GM18499 (cell line): ENCODE results near the gene MAVS.
"Not testable (repeated sequence)": the region's sequence is repeated elsewhere in the genome, so short reads cannot be mapped to it uniquely, and the experiment has no call there.

ENCODE experiments used
- ATAC-seq: cut with Tn5 transposase; IDR thresholded peaks from one replicate; pipeline ENCODE4 v1.9.1; 2021; ENCODE audit warnings: moderate number of reproducible peaks; ENCODE audit not compliant: insufficient read depth, unreplicated experiment

The MAVS gene

DNA sequence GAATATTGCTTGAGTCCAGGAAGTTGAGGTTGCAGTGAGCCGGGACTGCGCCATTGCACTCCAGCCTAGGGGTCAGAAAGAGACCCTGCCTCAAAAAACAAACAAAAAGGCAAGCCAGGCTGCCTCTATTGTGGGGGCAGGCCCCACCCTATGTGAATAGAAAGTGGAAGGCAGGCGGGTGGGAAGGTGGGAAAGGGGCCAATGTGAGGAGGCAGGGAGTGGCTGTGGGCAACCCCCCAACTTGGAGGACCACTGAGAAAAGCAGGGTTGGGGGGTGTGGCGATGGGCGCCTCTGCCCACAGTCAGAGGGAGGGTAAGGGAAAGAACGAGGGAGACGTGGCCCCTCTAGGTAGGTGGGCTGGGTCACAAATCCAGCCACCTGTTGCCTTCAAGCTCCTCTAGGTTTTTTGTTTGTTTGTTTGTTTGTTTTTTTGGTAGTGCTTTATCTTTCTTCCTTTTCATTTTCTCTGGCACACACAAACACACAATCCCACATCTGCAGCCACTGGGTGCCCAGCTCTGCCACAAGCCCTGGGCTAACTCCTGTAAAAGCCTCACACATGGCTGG is 31.6 kb upstream of the MAVS start:
- ATAC-seq: no peak

DNA sequence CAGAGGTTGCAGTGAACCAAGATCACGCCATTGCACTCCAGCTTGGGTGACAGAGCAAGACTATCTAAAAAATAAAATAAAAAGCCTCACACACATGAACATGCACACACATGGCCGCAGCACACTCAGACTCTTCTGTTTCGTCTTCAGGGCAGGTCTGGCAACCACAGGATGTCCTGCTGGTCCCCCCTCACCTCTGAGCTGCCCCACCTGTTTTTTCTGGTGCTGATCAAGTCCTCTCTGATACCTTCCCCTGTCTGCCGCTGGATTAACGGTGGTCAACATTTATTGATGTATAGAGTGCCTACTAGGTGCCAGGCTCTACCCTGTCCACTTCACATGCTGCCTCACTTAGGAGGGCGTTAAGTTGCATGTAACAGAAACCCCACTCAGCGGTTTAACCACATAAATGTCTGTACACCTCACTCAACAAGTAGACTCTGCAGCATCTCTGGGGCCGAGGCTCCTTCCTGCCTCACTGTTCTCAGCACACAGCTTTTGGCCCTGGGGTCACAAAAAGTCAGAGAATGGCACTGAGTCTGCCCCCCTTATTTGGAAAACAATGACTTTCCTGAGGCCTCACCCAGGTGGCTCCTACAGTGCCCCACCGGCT is 30.8 kb upstream of the MAVS start:
- no peak for ATAC-seq

- no peak for ATAC-seq
Observed at GRCh38 chr20:3818155-3819151, 28.2 kb upstream of the MAVS start.

DNA sequence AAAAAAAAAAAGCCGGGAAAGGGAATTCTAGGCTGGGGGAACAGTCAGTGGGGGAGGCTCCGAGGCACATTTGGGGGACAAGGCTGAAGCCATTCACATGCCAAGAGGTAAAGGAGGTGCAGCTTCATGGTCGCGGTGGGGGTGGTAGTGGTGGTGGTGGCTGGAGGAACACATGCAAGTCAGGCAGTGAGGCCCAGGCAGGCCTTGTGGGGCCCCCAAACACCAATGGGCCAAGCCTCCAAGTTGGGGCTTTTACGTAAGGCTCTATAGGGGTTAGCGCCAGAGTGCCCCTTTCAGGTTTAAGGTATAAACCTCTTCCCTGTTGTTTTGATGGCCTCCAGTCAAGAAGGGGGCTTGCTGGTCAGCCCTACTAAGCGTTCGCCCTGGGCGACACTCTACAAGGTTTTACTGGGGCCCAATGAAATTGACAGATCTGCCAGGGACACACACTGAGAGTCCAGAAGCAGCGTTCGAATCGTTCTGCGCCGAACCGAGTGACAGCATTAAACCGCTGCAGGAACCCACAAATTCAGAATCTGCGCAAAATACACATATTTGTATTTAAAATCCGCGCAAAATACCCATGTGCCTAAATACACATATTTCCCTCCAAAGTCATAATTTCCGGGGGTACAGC is 27.1 kb upstream of the MAVS start:
- no peak for ATAC-seq

DNA sequence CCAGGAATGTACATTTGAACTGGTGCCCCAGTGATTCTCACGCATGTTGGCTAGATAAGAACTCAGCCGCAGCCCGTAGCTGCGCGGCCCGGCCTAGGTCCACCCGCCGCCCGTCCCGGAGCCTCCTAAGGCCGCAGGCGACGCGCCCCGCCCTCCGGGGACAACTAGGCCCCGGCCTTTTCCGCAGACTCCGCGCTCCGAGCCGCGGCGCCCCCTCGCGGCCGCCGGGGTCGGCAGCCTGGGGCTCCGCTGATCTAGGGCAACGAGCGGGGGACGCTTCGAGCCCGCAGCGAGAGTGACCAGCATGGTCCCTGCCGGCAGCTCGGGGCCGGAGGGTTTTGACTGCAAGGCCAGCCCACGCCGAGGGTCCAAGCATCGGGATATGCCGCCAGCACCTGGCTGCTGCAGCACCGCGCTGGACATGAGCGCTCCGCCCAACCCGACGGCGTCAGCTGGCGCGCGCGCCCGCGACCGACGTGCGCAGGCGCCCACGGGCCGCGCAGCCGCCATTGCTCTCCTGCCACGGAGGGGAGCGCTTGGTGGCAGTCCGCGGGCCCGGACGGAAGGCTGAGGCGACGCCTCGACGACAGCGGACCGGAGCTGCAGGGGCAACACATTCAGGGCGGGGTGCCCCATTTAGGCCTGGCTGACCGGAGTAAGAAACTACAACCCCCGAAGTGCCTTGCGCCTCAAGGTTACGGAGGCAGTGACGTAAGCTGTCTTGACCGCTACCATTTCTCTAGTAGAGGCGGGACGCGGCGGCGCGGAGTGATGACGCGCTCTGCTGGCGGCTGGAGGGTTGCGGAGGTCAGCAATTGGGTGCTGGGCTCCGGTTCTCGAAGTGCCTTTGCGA is 26.4 kb upstream of the MAVS start, which contains the start of gene AP5S1:
Gene AP5S1, plus strand, starts transcription at position 500 of the 853 bp plus-strand sequence. CDS start 1,571 bp downstream, outside the sequence.
- peak; percentile 61 for ATAC-seq

GRCh38 chr20:3820901-3821727 is 25.5 kb upstream of the MAVS start:
- no peak for ATAC-seq

DNA sequence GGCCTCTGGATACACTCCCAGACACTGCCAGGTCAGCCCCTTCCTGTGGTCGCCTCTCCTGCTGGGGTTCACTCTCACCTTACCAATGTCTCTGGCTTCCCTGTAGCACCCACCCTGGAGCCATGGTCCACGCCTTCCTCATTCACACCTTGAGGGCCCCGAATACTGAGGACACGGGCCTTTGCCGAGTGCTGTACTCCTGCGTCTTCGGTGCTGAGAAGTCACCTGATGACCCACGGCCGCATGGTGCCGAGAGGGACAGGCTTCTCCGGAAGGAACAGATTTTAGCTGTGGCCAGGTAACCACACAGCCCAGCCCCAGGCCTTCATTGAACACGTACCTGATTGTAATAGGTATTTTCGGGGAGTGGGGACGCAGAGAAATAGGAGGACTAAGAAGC is 24.6 kb upstream of the MAVS start:
- ATAC-seq: no peak

DNA sequence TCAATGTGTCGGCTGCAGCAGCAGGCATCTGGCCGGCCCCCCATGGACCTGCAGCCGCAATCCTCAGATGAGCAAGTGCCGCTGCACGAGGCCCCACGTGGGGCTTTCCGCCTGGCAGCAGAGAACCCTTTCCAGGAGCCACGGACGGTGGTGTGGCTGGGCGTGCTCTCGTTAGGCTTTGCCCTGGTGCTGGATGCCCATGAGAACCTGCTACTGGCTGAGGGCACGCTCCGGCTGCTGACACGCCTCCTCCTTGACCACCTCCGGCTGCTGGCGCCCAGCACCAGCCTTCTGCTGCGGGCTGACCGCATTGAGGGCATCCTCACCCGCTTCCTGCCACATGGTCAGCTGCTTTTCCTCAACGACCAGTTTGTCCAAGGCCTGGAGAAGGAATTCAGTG is 22.8 kb upstream of the MAVS start:
- no peak for ATAC-seq

GRCh38 chr20:3825526-3825925 is 21.1 kb upstream of the MAVS start:
- ATAC-seq: no peak

DNA sequence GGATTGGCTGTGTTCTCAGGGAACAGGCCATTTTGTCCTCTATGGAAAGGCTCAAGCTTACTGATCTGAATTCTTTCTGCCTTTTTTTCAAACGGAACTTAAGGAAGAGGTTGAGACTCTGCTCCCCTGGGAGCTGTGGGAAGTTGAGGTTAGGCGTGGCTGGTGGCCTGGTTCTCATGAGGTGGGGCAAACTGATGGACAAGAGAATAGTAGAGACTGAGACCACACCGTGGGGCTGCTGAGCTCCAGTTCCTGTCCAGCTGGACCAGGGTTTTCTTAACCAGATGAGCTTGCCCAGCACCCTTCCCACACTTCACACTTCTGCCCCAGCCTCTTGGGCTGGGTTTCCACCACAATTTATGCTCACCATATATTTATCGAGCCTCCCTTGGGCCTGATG is 20.2 kb upstream of the MAVS start:
- no peak for ATAC-seq

DNA sequence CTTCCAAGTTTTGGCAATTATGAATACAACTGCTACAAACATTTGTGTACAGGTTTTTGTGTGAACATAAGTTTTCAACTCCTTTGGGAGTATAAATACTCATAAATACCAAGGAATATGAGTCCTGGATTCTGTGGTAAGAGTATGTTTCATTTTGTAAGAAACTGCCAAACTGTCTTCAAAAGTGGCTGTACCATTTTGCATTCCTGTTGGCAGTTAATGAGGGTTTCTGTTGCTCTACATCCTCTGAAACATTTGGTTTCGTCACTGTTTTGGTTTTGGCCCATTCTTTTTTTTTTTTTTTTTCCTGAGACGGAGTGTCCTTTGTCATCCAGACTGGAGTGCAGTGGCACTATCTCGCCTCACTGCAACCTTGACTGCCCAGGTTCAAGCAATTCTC is 17.8 kb upstream of the MAVS start:
- ATAC-seq: no peak

GRCh38 chr20:3829891-3830290 is 16.7 kb upstream of the MAVS start:
- not testable (repeated sequence) for ATAC-seq

DNA sequence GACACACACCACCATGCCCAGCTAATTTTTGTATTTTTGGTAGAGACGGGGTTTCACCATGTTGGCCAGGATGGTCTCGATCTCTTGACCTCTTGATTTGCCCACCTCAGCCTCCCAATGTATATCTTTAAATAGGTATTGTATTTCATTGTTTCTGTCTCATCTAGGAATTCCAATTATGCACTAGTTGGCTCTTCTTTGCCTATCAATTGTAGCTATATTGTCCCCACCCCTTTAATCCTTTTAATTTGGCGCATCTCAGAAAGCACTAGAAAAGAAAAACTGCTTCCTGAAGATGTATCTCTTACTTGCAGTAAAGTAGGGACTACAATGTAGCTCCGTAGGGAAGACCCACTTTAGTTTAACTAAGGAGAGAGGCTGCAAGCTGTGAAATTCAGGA is 10.5 kb upstream of the MAVS start:
- ATAC-seq: no peak

DNA sequence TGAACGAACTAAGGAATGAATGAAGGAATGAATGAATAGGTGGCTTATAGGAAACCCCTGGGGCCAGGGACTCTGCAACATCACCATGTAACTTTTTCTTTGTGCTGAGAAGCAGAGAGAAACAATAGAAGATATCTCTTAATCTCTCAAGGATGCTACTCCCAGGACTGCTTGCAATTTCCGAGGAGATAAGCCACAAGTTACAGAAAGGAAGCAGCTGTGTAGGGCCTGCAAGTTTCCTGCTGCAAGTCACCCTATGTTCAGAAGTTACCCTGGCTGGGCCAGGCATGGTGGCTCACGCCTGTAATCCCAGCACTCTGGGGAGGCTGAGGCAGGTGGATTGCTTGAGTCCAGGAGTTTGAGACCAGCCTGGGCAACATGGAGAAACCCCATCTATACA is 7.3 kb upstream of the MAVS start:
- ATAC-seq: no peak

GRCh38 chr20:3840201-3840600 is 6.4 kb upstream of the MAVS start:
- ATAC-seq: not testable (repeated sequence)

- no peak for ATAC-seq
Observed at GRCh38 chr20:3842348-3842930, 4.2 kb upstream of the MAVS start.

GRCh38 chr20:3843490-3843889 is 3.1 kb upstream of the MAVS start:
- ATAC-seq: no peak

DNA sequence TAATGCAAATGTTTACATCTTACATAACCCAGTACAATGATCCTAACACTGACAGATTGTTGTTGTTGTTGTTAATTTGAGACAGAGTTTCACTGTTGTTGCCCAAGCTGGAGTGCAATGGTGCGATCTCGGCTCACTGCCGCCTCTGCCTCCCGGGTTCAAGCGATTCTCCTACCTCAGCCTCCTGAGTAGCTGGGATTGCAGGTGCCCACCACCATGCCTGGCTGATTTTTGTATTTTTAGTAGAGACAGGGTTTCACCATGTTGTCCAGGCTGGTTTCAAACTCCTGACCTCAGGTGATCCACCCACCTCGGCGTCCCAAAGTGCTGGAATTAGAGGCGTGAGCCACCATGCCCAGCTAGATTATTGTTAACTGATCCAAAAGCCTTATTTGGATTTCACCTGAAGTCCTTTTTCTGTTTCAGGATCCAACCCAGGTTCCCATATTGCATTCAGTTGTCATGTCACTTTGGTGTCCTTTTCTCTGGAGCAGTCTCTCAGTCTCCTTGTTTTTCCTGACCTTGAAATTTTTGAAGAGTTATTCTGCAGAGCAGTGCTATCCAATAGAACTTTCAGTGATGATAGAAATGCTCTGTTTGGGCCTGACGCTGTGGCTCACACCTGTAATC is 2.5 kb upstream of the MAVS start:
- not testable (repeated sequence) for ATAC-seq
